ENCODE measurements around the gene OR6B3.
A peak's percentile ranks its signal among the peaks of the same experiment; 100 is the strongest.

Gene OR6B3

DNA sequence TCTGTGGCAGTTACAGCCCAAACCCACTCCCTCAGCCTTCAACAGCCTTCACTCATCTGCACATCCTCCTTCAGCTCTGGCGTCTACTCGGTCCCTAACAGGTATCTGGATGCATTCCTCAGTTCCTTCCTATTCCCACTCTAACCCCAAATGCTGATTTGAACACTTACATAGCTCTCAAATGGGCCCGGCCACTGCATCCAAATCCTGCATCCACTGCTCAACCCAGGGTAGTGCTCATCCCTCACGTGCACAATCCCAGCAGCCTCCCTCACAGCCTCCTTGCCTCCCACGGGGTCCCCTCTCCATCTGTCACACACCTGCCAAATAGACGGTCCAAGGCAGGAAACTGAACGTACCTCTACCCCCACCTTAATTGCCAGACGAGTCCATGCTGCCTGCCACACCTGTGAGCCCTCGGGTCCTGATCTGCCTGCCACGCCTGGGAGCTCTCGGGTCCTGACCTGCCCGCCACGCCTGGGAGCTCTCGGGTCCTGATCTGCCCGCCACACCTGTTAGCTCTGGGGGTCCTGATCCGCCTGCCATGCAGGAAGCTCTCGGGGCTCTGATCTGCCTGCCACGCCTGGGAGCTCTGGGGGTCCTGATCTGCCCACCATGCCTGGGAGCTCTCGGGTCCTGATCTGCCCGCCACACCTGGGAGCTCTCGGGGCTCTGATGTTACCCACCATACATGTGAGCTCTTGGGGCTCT, 9.9 kb downstream of the OR6B3 start:
- DNase-seq: no peak

DNA sequence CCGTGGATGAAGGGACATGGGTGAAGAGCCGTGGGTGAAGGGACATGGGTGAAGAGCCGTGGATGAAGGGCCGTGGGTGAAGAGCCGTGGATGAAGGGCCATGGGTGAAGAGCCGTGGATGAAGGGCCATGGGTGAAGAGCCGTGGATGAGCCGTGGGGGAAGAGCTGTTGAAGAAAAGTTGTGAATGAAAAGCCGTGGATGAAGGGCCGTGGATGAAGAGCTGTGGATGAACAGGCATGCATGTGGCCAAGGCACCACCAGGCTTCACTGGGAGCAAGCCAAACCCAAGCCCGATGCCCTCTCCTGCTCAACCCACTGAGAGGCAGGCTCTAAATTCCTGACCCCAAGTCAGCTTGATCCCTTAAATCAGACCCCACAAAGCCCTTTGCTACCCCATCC, 10.6 kb downstream of the OR6B3 start:
- no peak for DNase-seq

DNA sequence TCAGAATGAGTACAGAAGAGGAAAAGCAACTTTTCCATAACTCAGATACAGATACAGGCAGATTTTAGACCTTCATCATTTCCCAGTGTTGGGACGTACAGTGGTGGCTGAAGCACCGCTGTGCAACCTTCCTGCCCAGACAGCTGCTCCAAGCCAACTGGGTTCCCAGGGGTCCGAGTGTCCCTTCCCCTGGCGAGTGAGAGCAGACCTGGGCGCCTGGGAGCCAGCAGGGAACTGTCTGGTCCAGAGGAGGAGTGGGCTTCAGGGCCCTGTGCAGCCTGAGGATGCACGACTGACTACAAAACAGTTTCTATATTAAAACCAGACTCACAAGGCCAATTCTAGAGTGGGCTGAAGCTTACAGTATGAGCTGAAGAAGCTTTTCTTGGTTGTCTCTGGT, 12.0 kb downstream of the OR6B3 start:
- DNase-seq: no peak

DNA sequence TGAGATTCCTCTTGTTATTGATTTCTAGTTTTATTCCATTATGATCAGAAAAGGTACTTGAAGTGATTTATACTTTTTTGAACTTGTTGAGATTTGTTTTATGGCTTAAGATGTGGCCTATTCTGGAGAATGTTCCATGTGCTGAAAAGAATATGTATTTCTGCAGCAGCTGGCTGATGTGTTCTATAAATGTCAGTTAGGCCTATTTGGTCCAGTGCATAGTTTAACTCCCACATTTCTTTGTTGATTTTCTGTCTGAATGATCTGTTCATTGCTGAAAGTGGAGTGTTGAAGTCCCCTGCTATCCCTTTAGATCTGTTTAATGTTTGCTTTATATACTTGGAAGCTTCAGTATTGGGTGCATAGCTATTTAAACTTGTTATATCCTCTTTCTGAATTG, 16.0 kb downstream of the OR6B3 start:
- DNase-seq: no peak

DNA sequence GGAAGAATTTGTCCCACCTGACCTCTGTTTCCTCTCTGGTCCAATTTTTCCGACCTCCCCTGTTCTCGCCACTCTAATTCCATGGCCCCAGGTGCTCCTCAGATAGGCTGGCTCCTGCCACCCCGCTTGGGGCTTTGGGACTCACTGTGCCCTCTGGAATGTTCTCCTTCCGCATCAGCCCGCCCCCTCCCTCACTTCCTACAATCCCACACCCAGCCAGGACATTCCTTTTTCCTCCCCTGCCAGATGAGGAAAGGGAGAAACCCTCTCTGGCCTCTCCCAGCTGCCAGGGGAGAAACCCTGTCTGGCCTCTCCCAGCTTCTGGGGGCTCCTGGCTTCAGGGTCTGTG, 20.0 kb downstream of the OR6B3 start:
- no peak for DNase-seq

DNA sequence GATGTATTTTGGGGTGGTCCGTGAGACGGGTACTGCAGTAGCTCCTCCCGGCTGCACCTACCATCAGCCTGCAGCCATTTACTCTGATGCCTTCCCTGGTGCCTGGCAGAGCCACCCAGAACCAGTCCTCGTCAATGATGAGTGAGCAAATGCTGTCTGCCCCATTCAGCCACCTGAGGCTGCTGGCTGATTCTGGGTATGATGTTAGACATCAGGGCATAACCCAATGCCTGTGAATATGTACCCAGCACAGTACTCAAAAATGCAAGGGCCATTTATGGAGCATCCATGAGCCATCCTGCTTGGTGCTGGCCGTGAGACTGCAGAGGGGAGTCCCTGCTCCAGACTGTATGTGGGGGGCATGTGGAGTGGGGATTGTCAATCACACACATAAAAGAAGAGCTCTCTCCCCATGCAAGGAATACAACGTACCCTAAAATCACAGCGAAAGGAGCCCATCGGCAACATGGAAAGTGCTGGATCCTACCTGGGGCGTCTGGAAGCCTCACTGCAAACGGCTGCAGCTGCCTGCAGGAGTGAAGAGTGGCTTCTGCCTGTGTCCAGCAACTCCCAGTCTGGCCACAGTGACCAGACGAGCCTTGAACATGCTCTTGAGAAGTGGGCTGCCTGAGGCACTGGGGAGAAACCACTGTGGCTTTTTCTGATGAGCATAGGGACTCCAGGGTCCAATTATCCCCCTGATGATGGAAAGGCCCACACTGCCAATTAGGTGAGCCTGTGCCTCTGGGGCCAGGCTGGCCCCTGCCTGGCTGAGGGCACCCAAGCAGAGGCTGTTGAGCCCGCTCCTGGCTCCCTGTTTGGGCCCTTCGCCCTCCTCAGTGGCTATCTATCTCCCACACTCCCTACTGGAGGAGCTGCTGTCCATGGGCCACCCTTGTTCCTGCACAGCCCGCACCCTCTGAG, 20.7 kb downstream of the OR6B3 start:
- no peak for DNase-seq

DNA sequence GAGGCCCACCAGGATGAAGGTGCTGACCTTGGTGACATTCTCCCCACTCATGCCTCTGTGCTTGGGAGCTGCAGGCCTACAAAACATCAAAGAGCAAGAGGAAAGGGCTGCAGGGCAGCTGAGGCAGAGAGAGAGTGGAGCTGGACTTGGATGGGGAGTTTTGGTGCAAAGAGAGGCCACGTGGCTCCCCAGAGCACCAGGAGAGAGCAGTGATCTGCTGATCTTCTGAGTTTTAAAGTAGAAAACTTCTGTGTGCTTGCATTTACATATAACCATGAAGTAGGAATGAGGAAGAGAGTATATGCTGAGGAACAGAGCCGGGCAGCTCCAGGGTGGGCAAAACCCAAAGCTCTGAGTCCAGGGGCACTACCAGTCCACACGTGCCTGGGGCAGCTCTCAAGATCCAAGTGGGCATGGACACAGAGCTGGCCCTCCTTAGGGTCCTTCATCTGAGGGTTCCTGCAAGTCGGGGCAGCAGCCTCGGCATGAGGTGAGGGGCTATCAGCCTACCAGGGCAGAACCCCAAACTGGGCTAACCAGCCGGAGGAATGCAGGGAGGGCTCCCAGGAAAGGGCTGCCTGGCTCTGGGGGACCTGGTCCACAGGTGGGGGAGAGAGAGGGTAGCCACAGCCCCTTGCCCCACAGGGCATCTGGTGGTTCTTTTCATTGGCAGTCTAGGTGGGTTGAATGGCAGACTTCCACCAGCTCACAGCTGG, 22.8 kb downstream of the OR6B3 start, which contains the start of gene OR6B2:
OR6B2 (minus strand) TSS at position 51 of the 716 bp plus-strand sequence; CDS start at position 51, 0 bp downstream.
- DNase-seq: no peak

DNA sequence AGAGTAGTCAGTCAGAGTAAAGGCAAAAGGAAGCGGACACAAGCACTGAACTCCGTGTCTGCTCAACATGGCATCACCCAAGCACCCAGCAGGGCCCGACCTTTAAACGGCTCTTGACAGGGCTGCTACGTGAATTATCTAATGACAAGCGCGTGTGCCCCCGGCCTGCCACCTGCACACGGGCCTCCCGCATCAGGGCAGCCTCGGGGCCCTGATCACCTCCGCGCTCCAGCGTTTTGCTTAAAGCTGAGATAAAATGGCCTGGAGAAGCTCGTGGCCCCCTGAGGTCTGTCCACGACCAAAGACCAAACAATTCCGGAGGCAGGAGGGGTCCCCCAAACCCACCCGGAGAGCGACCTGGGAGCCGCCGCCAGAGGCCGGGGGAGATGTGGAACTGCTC, 28.6 kb downstream of the OR6B3 start:
- DNase-seq: peak in 1 of 2 donors; percentile 2

DNA sequence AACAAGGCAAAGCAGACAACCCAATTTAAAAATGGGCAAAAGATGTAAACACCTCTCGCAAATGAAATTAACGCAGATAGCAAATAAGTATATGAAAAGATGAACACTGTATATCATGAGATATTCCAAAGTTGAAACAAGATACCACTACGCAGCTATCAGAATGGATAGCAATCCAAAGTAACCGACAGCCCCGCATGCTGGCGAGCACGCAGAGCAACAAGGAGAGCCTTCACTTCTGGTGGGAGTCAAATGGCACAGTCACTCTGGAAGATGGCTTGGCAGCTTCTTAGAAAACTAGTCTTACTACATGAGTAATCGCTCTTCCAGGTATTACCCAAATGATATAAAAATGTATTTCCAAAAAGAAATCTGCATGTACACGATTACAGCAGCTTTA, 29.5 kb downstream of the OR6B3 start:
- no peak for DNase-seq

DNA sequence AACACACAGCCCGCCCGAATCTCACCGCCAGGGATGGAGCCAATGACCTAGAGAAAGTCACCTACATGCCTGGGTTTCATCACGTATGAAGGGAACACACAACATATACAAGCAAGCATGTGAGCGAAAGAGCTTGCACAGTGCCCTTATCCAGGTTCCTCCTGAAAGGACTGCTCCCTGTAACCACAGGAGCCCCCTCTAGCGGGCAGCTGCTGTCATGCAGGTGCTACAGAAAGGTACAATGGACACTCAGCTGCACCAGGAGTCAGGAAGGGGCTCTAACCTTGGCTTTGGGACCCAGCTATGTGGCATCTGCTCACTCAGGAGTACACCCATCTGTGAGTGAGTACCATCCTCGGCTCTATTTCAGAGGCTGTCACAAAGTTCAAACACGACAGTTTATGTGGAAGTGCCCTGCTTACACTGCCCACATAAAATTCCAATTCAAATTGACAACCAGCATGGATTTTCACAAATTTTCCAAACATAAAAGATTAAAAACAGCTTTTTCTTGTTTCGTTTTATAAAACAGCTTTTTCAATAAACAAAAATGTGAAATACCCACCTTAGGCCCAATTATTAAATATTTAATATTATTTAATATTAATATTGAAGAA, 31.7 kb downstream of the OR6B3 start:
- DNase-seq: peak; percentile 64 to 72

DNA sequence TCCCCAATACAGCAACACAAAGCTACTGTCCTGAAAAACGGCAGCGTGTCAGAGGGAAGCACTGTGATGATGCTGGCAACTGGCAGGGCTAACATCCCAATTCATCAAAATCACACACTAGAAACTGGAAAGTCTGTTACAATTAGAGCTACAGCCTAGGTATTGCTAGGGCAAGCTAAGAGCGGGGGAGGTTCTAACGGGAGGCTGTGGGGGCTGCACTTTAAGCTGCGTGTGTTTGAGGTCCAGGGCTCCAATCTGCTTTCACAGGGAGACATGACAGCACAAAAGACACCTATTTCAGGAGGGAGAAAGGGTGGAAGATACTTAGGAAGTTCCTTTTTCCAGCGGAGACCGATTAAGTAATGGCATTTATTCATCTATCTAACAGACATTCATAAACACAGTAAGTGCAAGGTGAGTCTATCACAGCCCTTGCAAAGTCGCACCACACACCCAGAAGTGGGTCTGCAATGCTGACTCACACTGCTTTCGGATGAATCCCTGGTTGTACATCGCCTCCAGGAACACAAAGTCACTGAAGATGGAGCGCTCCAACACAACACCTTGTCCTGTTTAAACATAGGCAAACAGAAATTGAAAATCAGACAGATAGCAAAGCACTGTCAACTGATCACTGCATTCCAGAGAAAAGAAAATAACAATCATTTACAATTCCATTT, 35.1 kb downstream of the OR6B3 start:
- no peak for DNase-seq

DNA sequence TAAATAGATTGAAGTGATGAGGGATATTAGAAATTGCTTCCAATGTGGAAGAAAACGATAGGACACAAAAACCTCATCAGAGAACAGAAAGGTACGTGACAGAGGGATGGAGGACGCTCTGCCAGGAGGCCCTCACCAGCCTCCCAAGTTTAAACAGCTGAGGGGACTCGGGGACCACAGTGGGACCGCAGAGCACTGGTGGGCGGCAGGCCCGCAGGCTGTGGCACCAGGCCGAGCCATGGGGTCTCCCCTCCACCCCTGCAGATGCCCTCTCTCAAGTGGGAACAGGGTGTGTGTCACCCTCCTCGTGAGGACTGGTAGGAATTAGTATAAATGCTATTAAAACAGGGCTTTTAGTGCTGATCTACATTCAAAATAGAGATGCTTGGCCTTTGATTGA, 39.0 kb downstream of the OR6B3 start:
- DNase-seq: no peak

DNA sequence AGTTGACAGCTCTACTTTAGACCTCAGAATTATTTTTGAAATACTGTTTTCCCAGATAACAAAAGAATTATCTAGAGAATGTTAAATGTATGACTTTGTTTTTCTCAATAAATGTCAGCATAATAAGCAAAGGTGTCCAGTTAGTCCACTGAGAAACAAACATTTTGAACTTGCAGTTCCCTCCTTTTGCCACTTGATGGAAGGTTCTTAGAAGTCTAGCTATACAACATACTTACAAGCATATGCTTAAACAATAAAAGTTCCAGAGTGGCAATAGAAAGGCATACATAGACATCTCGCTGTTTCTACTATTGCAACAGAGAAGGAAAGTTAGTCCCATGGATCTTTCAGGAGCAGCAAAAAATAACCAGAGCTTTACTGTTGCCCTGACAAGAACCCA, 40.0 kb downstream of the OR6B3 start:
- DNase-seq: peak; percentile 5 to 13

DNA sequence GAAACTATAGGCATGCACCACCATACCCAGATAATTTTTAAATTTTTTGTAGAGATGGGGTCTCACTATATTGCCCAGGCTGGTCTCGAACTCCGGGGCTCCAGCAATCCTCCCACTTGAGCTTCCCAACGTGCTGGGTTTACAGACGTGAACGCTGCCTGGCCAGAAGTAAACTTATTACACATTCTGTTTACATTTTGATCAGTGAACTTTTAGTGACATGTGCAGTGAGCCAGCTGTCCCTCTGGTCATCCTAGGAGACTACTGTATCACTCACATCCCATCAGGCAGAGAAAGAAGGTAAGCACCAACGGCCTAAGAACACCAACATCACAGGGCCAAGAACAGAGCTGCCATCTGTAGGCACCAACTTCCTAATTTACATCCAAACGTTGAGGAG, 50.3 kb downstream of the OR6B3 start:
- no peak for DNase-seq

DNA sequence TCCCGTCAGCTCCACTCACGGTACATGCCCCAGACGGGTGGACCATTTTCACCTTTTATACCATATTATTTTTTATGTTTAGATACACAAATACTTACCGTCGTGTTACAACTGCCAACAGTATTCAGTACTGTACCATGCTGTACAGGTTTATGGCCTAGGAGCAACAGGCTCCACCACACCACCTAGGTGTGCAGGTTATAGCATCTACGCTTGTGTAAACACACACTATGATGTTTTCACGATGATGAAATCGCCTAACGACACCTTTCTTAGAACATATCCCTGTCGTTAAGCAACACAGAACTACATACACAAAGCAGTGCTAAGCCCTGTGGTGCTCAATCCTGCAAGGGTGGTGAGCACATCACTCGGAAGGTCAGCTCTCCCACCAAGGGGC, 52.6 kb downstream of the OR6B3 start:
- DNase-seq: no peak

DNA sequence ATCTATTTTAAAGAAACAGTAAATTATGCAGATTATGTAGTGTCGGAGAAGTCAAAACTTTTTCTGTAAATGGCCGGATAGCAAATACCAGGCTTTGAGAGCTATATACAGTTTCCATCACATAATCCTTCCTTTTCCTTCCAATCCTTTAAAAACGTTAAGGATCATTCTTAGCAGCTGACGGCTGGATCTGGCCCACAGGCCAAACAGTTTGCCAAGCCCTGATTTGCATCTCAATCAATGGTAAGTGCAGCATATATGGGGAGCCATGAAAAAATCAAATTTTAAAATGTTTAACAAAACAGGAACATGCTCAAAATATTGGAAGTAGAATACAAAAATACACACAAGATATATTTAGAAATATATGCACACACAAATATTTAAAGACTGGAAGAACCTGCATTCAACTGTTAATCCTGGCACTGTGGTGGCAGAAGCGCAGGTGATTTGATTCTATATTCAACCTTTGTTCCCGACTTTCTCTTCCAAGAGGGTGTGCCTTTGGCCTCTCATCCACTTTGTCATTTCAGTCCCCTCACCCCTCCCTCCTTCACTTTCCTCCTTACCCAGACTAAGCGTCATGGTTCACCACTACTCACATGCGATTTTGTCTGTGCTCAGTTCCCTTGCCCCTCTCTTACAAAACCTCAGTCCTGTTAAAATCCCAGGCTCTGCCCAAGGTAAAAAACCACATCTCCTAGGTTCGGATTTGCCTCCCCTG, 55.5 kb downstream of the OR6B3 start:
- no peak for DNase-seq
